Measurements from ENCODE around the gene TNRC18.

DNA sequence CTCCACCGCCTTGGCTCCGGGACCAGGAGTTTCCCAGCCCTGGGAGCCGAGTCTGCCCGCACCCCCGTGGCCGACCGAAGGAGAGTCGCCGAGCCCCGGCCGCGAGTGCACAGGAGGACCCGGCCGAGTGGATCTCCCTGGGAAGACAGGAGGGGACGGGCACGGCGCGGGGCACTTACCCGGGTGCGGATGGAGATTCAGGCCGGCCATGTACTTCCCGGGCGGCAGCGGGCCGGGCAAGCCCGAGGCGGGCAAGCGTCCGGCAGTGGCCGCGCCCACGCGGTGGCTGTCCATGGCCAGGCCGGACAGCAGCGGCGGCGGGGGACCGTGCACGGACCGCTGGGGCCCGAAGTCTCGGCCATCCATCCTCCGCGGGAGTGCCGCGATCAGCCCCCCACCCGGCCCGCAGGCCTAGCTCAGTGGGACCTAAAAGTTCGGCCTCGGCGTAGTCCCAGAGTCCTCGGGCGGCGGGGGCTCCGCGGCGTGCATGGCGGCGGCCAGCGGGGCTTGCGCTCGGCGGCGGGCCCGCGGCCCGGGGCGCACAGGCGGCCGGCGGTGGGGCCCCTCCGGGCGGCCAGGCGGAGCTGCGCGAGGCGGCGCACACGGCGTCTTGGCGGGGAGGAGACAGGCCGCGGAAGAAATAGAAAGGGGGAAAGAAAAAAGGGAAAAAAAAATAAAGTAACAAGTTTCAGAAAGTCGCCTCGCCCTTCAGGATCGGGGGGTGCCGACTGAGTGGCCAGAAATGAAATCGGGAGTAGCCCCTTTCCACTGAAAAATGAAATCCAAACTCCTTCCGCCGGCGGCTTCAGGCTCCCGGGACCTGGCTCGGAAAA, 2.5 kb downstream of the TNRC18 start:
- TF ChIP-seq POLR2AphosphoS5 (IDR thresholded peaks at IDR 0.05) (no peak), EP300 (IDR thresholded peaks at IDR 0.05) (no peak)
